Measurements from ENCODE around the gene CTBP1.

DNA sequence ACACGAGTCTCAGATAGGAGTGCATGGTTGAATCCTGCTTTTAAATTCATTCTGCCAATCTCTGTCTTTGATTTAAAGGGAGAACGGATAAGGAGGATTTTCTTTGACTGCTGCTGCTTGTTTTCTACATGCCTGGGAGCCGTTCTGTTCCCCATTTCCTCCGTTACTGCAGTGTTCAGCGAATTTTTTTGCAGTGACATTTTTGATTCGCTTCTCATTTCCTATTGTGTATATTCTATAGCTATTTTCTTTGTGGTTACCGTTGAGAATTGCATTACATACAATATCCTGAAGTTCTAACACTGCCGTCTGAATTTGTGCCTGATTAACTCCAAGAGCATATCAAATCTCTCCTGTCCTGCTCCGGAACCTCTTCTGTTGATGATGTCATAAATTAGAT lies 25.9 kb upstream of the CTBP1 start:
- no peak for TF ChIP-seq CTCF (optimal IDR thresholded peaks at IDR 0.05 in 1 of 3, IDR thresholded peaks at IDR 0.05 in 1 of 3, conservative IDR thresholded peaks at IDR 0.05 in 1 of 3; ENCODE audit: extremely low read depth in 1 of 3, insufficient read depth in 2 of 3, low read length in 3 of 3)
- TF ChIP-seq EZH2 (IDR thresholded peaks at IDR 0.05; ENCODE audit: low read length), result no peak

Measured in keratinocyte (primary cell).